Loucy (cell line): ENCODE data around the gene SLC25A53.

Experiments
- H2AFZ ChIP-seq: fragments of 200-600 bp; sonication (generic); 2 replicates; pipeline ENCODE4 v1.6.0; 2016; ENCODE audit warnings: antibody characterized with exemption, mild to moderate bottlenecking, low read length, moderate library complexity
- H3F3A ChIP-seq: fragments of 200-600 bp; 2 replicates; pipeline ENCODE4 v1.6.0; 2016; ENCODE audit warnings: antibody characterized with exemption, low read depth, mild to moderate bottlenecking
- H3K27me3 ChIP-seq: fragments of 200-600 bp; sonication (generic); 2 replicates; pipeline ENCODE4 v1.6.1; 2014; ENCODE audit warnings: low read length, mild to moderate bottlenecking; ENCODE audit not compliant: insufficient read depth, poor library complexity, severe bottlenecking
- H3K36me3 ChIP-seq: fragments of 200-600 bp; sonication (generic); 2 replicates; pipeline ENCODE4 v1.6.1; 2016; ENCODE audit warnings: low read length; ENCODE audit not compliant: insufficient read depth
- H3K4me1 ChIP-seq: fragments of 200-600 bp; sonication (generic); 2 replicates; pipeline ENCODE4 v1.5.1; 2014; ENCODE audit warnings: low read length, mild to moderate bottlenecking; ENCODE audit not compliant: insufficient read depth, poor library complexity, severe bottlenecking
- H3K4me2 ChIP-seq: fragments of 200-600 bp; sonication (generic); 2 replicates; pipeline ENCODE4 v1.6.0; 2014; ENCODE audit warnings: antibody characterized with exemption, low read length, low read depth, mild to moderate bottlenecking; ENCODE audit not compliant: poor library complexity, severe bottlenecking
- H3K4me3 ChIP-seq: fragments of 200-600 bp; sonication (generic); 2 replicates; pipeline ENCODE4 v1.5.1; 2014; ENCODE audit warnings: low read length, mild to moderate bottlenecking, mixed read lengths; ENCODE audit not compliant: poor library complexity, severe bottlenecking
- H3K79me2 ChIP-seq: fragments of 200-600 bp; sonication (generic); 2 replicates; pipeline ENCODE4 v1.6.1; 2014; ENCODE audit warnings: low read length; ENCODE audit not compliant: insufficient read depth
- H3K9ac ChIP-seq: fragments of 200-600 bp; sonication (generic); 2 replicates; pipeline ENCODE4 v1.6.0; 2014; ENCODE audit warnings: mild to moderate bottlenecking, low read depth, low read length, moderate library complexity; ENCODE audit not compliant: poor library complexity, severe bottlenecking
- H3K9me2 ChIP-seq: fragments of 200-600 bp; sonication (generic); replicated peaks from 2 replicates; pipeline ENCODE4 v1.6.1; 2016; ENCODE audit warnings: low read depth, low read length, mixed read lengths
- H3K9me3 ChIP-seq: fragments of 200-600 bp; sonication (generic); 2 replicates; pipeline ENCODE4 v1.6.1; 2014; ENCODE audit warnings: mild to moderate bottlenecking, antibody characterized with exemption, low read length, low read depth; ENCODE audit not compliant: insufficient read depth
- H4K20me1 ChIP-seq: fragments of 200-600 bp; sonication (generic); 2 replicates; pipeline ENCODE4 v1.6.0; 2014; ENCODE audit warnings: antibody characterized with exemption, low read length, mild to moderate bottlenecking; ENCODE audit not compliant: insufficient read depth, poor library complexity, severe bottlenecking
- EZH2phosphoT487 ChIP-seq: fragments of 200-600 bp; IDR thresholded peaks from 2 replicates; pipeline ENCODE4 v1.6.1; 2018; ENCODE audit warnings: antibody characterized with exemption, mild to moderate bottlenecking, moderate library complexity, borderline replicate concordance
- TF ChIP-seq, protein P1 (sequence below): fragments of 200-600 bp; sonication (generic); conservative IDR thresholded peaks from 2 replicates; pipeline ENCODE4 v1.5.1; 2014; ENCODE audit warnings: mild to moderate bottlenecking, antibody characterized with exemption, low read length

Gene SLC25A53

GRCh38 chrX:104156630-104157529, at the start of gene SLC25A53:
TSS of gene SLC25A53 (minus strand) at chrX:104157009. CDS start at chrX:104105257, 51,752 bp downstream.
- Histone ChIP-seq H3K4me3 (peak within 1 kb of the TSS; percentile 78), H3K9ac (peak within 1 kb of the TSS; percentile 80), H2AFZ (peak within 1 kb of the TSS; percentile 68), H3K79me2 (0 out of 2 replicates have a peak, but pooled peaks cover 6% of the 10 kb centered on the region), H3K9me2 (no peaks in the 10 kb centered on the region), H3K9me3 (no peaks in the 10 kb centered on the region), H3F3A (no peaks in the 10 kb centered on the region), H3K36me3 (no peaks in the 10 kb centered on the region), H3K4me2 (peak within 1 kb of the TSS; percentile 88), H3K27me3 (no peaks in the 10 kb centered on the region), H4K20me1 (no peaks in the 10 kb centered on the region), H3K4me1 (peaks cover 9% of the 10 kb centered on the region)
- TF ChIP-seq, protein P1, sequence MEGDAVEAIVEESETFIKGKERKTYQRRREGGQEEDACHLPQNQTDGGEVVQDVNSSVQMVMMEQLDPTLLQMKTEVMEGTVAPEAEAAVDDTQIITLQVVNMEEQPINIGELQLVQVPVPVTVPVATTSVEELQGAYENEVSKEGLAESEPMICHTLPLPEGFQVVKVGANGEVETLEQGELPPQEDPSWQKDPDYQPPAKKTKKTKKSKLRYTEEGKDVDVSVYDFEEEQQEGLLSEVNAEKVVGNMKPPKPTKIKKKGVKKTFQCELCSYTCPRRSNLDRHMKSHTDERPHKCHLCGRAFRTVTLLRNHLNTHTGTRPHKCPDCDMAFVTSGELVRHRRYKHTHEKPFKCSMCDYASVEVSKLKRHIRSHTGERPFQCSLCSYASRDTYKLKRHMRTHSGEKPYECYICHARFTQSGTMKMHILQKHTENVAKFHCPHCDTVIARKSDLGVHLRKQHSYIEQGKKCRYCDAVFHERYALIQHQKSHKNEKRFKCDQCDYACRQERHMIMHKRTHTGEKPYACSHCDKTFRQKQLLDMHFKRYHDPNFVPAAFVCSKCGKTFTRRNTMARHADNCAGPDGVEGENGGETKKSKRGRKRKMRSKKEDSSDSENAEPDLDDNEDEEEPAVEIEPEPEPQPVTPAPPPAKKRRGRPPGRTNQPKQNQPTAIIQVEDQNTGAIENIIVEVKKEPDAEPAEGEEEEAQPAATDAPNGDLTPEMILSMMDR = no peak
- no peak for TF ChIP-seq EZH2phosphoT487

- H3K4me1 ChIP-seq = no peaks in the 10 kb centered on the region
- H3F3A ChIP-seq = no peaks in the 10 kb centered on the region
- no peaks in the 10 kb centered on the region for H4K20me1 ChIP-seq
- no peak for TF ChIP-seq EZH2phosphoT487
- TF ChIP-seq, protein P1 = no peak
- H3K9me2 ChIP-seq = no peaks in the 10 kb centered on the region
- no peak overlapping the region for H3K4me2 ChIP-seq
- H3K79me2 ChIP-seq = no peaks in the 10 kb centered on the region
- no peak overlapping the region for H2AFZ ChIP-seq
- no peaks in the 10 kb centered on the region for H3K36me3 ChIP-seq
- no peaks in the 10 kb centered on the region for H3K9me3 ChIP-seq
- no peak overlapping the region for H3K9ac ChIP-seq
- H3K27me3 ChIP-seq = no peaks in the 10 kb centered on the region
- no peak overlapping the region for H3K4me3 ChIP-seq
Measured at GRCh38 chrX:104205548-104205947, 48.7 kb upstream of the SLC25A53 start.

DNA sequence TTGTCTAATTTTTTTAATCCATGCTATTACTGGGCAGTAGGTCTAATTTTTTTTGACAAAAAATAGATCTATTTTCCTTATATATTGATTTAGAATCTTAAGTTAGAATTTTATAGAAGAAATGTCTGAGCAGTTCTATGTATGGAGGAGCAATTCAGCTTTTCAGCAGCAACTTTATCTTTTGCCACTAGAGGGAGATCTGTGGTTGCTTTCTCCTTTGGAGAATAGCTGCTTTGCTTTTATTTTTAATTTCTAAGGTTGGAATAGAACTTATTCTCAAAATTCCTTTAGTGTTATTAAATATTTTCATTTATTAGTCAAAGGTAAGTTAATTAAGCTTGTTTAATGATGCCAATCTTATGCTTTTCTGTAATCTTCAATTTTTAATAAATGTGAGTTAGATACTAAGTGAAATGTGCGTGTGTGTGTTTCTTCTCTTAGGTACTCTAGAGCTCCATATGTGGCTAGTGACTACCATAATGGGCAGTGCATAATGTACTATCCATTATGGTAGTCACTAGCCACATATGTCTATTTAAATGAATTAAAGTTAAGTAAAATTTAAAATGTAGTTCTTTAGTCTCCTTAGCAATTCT, 38.8 kb upstream of the SLC25A53 start:
- no peak for TF ChIP-seq EZH2phosphoT487
- TF ChIP-seq, protein P1 = peak; percentile 68
- H3K9me2 ChIP-seq = no peaks in the 10 kb centered on the region
- H3K4me3 ChIP-seq = no peak overlapping the region
- no peaks in the 10 kb centered on the region for H3K79me2 ChIP-seq
- H3K27me3 ChIP-seq = no peaks in the 10 kb centered on the region
- no peak overlapping the region for H3K4me2 ChIP-seq
- H3K9me3 ChIP-seq = no peaks in the 10 kb centered on the region
- H4K20me1 ChIP-seq = no peaks in the 10 kb centered on the region
- H2AFZ ChIP-seq = no peak overlapping the region
- H3K36me3 ChIP-seq = peaks cover 11% of the 10 kb centered on the region; the same call in 1 of the 2 replicates
- no peaks in the 10 kb centered on the region for H3K4me1 ChIP-seq
- no peak overlapping the region for H3K9ac ChIP-seq
- no peaks in the 10 kb centered on the region for H3F3A ChIP-seq
